GM18505 (cell line): ENCODE measurements around the gene ABCC9.
"Not testable (repeated sequence)": the region's sequence is repeated elsewhere in the genome, so short reads cannot be mapped to it uniquely, and the experiment has no call there.

Source experiments
- ATAC-seq: cut with Tn5 transposase; IDR thresholded peaks from one replicate; pipeline ENCODE4 v1.9.1; 2021; ENCODE audit not compliant: unreplicated experiment
- POLR2A ChIP-seq: IDR thresholded peaks from 4 replicates; pipeline ENCODE4 v1.6.1; 2011; ENCODE audit warnings: borderline replicate concordance; ENCODE audit not compliant: insufficient read depth, insufficient read length; ENCODE audit errors: extremely low read depth

The ABCC9 gene

DNA sequence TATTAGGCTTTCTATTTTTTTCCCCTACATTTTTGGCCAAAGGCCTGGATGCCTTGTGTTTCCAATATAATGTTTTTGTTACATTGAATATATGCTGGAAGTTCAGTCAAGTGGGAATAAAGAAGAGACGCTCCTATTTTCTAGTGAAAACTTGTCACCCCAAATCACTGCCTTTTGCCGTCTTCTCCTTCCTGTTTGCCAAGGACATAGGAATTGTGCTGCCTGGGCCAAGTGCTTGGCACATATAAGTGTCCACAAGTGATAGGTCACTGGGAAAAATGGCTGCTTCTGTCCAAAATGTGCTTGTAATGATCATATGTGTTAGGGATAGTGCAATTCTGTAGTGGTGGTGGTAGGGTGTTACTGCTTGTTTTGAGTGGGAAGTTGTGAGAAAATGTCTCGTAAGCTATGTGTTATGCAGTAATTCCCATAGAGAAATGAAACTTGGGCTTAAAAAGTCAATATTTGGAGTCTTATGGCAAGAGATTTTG, 155.1 kb downstream of the ABCC9 start:
- ATAC-seq, result no peak
- no peak for TF ChIP-seq POLR2A

DNA sequence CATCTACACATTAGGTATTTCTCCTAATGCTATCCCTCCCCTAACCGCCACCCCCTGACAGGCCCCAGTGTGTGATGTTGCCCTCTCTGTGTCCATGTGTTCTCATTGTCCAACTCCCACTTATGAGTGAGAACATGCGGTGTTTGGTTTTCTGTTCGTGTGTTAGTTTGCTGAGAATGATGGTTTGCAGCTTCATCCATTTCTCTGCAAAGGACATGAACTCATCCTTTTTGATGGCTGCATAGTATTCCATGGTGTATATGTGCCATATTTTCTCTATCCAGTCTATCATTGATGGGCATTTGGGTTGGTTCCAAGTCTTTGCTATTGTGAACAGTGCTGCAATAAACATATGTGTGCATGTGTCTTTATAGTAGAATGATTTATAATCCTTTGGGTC, 158.5 kb downstream of the ABCC9 start:
- ATAC-seq, result not testable (repeated sequence)

DNA sequence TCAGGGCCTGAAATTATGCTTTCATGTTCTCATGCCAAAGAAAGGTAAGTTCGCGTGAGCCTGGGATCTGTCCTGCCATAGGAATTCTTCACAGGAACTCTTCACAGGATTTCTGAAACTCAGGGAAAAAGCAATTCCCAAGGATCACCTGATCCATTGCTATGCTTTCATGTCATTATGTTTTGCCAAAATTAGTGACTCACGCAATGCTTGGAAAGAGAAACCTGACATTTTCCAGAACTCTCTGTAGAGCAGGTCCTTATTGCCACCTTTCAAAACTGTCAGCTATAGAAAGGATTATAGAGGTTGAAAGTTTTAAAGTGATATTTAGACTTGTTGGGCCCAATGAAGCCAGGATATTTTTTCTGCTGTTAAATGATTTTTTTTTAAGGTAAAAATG, 160.4 kb downstream of the ABCC9 start:
- ATAC-seq, result no peak
- TF ChIP-seq POLR2A, result no peak

DNA sequence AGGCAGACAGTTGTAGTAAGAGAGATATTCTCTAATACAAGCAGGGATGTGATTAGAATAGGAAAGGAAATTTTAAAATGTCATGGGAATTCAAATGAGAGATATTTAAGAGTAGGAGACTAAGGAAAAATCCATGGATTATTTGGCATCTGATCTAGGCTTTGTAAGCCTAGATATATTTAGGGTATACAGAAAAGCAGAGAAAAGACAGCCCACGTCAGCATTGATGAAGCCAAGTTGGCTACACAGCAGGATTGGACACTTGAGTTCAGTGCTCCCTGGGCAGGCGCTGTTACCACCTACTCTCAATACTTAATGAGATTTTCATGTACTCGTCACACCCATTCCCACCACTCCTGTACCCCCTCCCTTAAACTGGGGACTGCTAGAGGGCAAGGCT, 165.1 kb downstream of the ABCC9 start:
- no peak for TF ChIP-seq POLR2A
- ATAC-seq, result no peak

DNA sequence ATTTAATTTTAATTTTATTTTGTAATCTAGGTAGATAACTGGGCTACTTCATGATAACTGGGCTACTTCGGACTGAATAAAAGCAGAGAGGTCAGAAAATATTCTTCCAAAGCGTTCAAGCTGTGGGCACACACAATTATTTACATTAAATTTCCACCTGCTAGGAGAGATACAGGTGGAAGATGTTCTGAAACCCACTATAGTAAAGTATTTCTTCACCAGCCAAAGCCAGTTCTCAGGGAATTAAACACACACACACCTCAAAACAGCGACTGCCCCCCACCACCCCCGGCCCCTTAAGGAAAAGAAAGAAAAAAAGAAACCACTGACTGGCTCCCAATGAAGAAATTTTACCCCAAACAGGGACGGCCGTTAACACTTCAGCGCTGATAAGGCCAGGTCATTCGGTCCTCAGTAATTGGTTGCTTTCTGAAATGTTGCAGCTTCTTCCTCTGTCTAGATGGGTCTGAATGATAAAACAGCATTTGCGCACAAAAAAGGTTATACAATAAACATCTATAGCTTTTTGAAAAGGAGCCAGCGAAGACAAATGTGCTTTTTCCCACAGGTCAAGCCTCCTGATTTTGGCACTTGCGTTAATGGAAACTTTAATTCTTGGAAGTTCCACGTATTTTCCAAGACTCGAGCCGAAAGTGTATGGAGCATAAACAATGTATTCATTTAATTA, 165.9 kb downstream of the ABCC9 start:
- no peak for TF ChIP-seq POLR2A
- no peak for ATAC-seq

DNA sequence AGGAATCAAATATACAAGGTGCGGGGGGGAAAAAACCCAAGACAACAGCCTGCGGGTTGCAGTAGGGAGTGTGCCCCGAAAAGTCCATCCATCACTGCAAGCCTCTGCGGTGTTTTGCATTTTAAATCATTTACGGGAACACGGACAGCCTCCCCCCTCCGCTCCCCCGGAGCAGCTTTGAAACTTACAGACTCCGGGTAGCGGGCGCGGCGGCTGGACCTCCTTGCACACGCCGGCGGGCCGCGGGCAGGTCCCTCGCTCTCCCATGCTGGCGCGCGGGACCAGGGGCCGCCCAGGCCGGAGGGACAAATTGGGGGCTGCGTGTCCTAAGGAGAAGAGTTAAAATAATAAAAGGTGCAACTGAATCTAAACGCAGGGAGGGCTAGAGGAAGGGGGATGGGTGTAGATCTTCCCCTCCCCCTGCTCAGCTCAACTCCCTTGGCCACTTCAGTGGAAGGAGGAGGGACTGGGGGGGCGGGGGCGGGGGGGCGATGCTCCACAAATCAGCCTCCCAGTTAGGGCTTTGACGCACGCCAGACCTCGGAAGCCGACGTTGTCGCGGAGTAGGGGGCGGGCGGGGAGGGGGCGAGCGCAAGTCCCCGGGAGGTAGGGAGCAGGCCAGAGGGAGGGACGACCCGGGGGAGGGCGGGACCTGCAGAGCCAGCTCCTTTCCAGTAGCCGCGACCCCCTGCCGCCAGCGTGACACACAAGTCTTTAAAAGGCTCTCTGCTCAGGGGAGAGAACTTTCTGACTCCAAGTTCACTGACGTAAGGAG, 166.7 kb downstream of the ABCC9 start, which contains the start of gene KCNJ8:
Gene KCNJ8 (minus strand): TSS at position 349 of the 775 bp plus-strand sequence. CDS start 1,090 bp downstream, outside the sequence.
- no peak for TF ChIP-seq POLR2A

DNA sequence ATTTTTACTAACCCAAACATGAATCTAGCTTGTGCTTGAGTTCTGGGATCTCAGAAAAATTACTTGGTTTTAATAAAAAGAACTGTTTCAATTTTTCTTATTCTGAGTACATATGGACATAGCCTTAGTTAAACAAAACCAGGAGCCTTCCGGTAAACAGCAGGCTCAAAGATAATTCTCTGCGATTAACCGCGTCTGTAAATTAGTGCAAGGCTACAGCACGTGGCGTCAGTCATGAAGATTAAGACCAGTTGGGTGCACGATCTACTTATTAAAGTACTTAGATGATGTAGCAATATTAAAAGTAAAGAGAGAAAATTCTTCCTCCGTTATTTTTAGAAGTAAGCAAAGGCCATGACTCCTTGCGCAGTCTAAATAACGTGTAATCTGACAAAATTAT, 167.4 kb downstream of the ABCC9 start:
- no peak for ATAC-seq

More for the DNA sequence above, 166.7 kb downstream of the ABCC9 start, which contains the start of gene KCNJ8:
- ATAC-seq, result no peak

DNA sequence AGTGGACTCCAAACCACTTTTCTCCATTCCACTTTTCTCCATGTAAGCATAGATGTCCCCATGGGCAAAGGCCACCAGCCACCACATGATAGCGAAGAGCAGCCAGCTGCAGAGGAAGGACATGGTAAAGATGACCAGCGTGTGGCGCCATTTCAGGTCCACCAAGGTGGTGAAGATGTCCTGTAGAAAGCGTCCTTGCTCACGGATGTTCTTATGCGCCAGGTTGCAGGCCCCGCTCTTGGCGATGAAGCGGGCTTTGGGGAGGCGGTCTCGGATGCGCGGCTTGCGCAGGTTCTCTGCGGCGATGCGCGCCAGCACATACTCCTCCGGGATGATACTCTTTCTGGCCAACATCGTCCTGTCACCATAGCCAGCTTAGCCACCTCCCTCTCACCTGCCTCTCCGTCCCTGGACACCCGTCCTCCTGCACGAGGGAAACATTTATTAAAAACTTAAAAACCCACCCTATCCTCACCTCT, 167.9 kb downstream of the ABCC9 start:
- no peak for TF ChIP-seq POLR2A
- no peak for ATAC-seq

More for the DNA sequence above, 167.4 kb downstream of the ABCC9 start:
- no peak for TF ChIP-seq POLR2A

DNA sequence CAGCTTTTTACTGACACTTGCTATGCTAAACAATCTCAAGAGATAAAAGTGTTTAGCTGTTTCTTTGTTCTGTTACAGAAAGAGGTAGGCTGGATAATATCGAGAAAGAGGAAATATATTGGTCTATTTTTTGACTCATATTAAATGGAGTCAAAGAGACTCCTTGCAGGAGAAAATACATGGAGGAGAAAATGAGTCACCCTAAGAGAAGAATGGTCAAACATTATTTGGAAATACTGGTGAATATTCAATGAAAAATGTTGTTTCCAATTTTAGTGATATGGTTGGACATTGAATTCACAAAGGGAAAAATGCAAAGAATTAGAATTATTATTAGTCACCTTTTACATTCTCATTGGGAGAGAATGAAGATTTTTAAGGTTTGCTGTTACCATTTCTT, 169.9 kb downstream of the ABCC9 start:
- TF ChIP-seq POLR2A, result no peak
- no peak for ATAC-seq

DNA sequence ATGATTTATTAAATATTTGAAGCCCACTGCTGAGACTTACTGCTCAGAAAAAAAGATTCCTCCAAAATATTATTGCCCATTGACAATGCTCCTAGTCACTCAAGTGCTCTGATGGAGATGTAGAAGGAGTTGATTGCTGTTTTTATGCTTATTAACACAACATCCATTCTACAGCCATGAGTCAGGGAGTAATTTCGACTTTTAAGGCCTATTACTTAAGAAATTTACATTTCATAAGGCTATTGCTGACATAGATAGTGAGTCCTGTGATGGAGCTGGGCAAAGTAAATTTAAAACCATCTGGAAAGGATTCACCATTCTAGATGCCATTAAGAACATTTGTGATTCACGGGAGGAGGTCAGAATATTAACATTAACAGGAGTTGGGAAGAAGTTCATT, 171.9 kb downstream of the ABCC9 start:
- no peak for TF ChIP-seq POLR2A
- no peak for ATAC-seq

DNA sequence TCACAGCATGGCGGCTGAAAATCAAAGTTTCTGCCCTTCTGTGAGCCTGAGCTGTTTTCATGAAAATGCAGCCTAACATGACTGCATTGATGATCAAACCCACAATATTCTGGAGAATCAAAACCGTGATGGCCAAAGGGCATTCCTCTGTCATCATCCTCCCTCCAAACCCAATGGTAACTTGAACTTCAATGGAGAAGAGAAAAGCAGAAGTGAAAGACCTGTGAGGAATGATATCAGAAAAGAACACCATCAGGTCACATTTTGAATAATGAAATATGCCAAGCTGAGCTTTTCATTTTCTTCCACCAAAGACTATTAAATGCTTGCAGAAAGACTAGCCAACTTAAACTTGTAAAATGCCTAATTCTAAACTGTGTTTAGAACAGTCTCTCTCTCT, 174.8 kb downstream of the ABCC9 start:
- ATAC-seq, result no peak
- no peak for TF ChIP-seq POLR2A

DNA sequence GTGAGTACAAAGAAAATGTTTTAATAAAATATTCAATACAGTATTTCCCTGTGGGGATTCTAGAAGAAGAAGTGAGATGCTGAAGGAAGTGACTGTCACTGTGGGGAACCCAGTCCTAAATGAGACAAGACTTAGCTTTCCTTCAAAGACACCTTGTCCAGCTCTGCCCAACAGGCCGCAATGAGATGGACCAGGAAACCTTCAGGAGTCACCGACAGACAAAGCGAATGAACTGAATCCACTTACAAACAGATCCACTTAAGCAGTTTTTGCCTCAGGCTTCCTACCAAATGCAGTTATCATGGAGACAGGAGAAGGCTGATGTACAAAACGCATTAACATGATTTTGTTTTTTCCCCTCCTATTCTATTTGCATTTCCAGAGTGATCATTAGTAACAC, 176.3 kb downstream of the ABCC9 start:
- ATAC-seq, result no peak
- no peak for TF ChIP-seq POLR2A

DNA sequence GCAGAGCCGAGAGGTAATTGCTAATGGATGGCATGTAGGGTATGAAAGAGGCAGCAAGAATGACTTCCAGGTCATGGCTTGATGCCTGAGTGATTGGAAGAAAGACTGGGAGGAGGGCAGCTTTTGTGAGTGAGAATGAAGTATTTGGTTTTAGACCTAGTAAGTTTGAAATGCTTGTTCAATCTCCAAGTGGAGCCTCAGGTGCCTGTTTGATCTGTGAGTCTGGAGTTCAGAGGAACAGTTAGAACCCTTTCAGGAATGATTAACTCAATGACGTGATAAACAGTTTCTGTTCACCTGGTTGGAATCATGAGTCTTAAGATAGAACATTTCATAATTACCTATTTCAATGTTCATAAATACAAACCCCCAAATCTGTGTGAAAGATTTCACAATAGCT, 177.2 kb downstream of the ABCC9 start:
- no peak for TF ChIP-seq POLR2A
- no peak for ATAC-seq

DNA sequence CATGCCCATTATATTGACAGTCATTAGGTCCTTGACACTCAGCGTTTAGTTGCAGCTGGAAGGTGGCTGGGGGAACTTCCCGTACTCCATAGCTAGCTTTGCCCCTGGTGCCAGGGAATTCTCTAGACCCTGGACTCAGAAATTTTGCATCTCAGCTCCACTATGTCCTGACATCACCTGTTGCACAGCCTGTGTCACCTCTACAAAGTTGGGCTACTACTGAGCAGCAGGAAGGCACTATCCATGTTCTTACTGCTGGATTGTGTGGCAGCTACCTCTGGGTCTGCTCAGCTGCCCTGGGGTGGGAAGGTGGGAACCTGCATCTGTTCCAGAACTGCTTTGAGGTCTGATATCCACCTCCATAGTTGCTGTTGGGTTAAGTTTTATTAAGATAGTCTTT, 177.7 kb downstream of the ABCC9 start:
- no peak for TF ChIP-seq POLR2A
- ATAC-seq, result no peak
